ENCODE measurements around the gene TMEM187. TPM values are rescaled to one million over a fixed set of nuclear protein-coding genes. Genes with fewer than 3 reads are reported as not detected.

TMEM187 gene
- total and polyA plus RNA-seq, 2 donors (not counting 1 experiment from before 2014, with no cell fraction given), result 5.5 to 6.4 TPM

- peaks cover 35% of the 10 kb centered on the region for H3K4me1 Mint-ChIP-seq
- intact Hi-C loops (cut with micrococcal nuclease), result loop anchor here (1.0 to 5.0 kb wide), 5 partner anchors 41 to 443 kb away; partner anchors contain the start of genes HCFC1, IDH3G, L1CAM and SSR4
- peak; percentile 95 for DNase-seq
- H2AFZ ChIP-seq (ENCODE audit: insufficient read depth, low read depth, low read length, poor library complexity, severe bottlenecking), result peak overlapping the region; percentile 27
- WGBS (ENCODE audit: insufficient coverage), result 0% methylated on average over 58 of the region's 76 CpGs
- peaks cover 41 to 45% of the 10 kb centered on the region in 2 donors for H3K4me1 ChIP-seq (ENCODE audit: control insufficient read depth in 2 of 2, insufficient read depth in 2 of 2, low read length in 2 of 2)
- ATAC-seq (ENCODE audit: low read depth), result peak; percentile 62
- peak overlapping the region; percentile 98 for H3K27ac Mint-ChIP-seq
- peaks cover 33% of the 10 kb centered on the region for H3K79me2 ChIP-seq (ENCODE audit: control insufficient read depth, insufficient read depth, low read length)
- H3K4me2 ChIP-seq (replicated peaks; ENCODE audit: low read depth, low read length, poor library complexity, severe bottlenecking), result peak overlapping the region; percentile 98
- POLR2A ChIA-PET, result interaction anchor here (0.6 to 5.2 kb wide), 8 partner anchors 19 to 562 kb away, joined by 3 to 58 read pairs (median 6); partner anchors contain the start of genes HCFC1, IDH3G, RENBP and SLC10A3
- no peaks in the 10 kb centered on the region for H3K9me3 ChIP-seq (ENCODE audit: control extremely low read depth in 1 of 3, control insufficient read depth in 2 of 3, insufficient read depth in 1 of 3, low read length in 2 of 3)
- no peaks in the 10 kb centered on the region for H3K27me3 Mint-ChIP-seq
- peak overlapping the region; percentile 96 to 98 for H3K27ac ChIP-seq (ENCODE audit: low read length in 2 of 2)
- H3K9me3 Mint-ChIP-seq (ENCODE audit: insufficient read depth), result no peaks in the 10 kb centered on the region
- peak overlapping the region; percentile 73 to 88 (median 78) for H3K4me3 ChIP-seq (ENCODE audit: control extremely low read depth in 1 of 5, extremely low read depth in 1 of 5, insufficient read depth in 1 of 5, low read depth in 2 of 5, low read length in 4 of 5)
- peaks cover 4% of the 10 kb centered on the region for H4K20me1 ChIP-seq (ENCODE audit: control insufficient read depth, insufficient read depth, low read length, poor library complexity, severe bottlenecking)
- H3K27me3 ChIP-seq (replicated peaks in 1 of 4; ENCODE audit: control extremely low read depth in 1 of 4, control insufficient read depth in 3 of 4, insufficient read depth in 4 of 4, low read length in 3 of 4), result no peaks in the 10 kb centered on the region
- H3K9ac ChIP-seq (ENCODE audit: low read length), result peak overlapping the region; percentile 96
- peaks cover 0 to 26% of the 10 kb centered on the region in 2 experiments for H3K36me3 ChIP-seq (replicated peaks in 1 of 2; ENCODE audit: control extremely low read depth in 1 of 2, control insufficient read depth in 1 of 2, extremely low read depth in 1 of 2, insufficient read depth in 2 of 2, low read length in 1 of 2)
- peak overlapping the region; percentile 92 for H3K4me3 Mint-ChIP-seq
- CTCF ChIA-PET, result interaction anchor here (0.6 to 13.1 kb wide), 4 partner anchors 18 to 165 kb away, joined by 3 to 325 read pairs (median 4); partner anchors contain the start of genes PLXNB3 and RENBP
- TF ChIP-seq CTCF (IDR thresholded peaks at IDR 0.05) (no peak), EZH2 (IDR thresholded peaks at IDR 0.05; ENCODE audit: borderline replicate concordance, insufficient read depth, low read depth, low read length, poor library complexity, severe bottlenecking) (no peak)
Observed at GRCh38 chrX:153927922-153928760, 44.4 kb upstream of the TMEM187 start.
